ENCODE results near the gene DLGAP1.

- no peak for TF ChIP-seq POLR2A (IDR thresholded peaks at IDR 0.05; ENCODE audit: borderline replicate concordance, extremely low read depth, insufficient read depth, insufficient read length)
- no peak for TF ChIP-seq REST (IDR thresholded peaks at IDR 0.05; ENCODE audit: low read depth)
- TF ChIP-seq CTCF (IDR thresholded peaks at IDR 0.05 in 2 of 3, conservative IDR thresholded peaks at IDR 0.05 in 1 of 3; ENCODE audit: borderline replicate concordance in 1 of 3, insufficient read depth in 1 of 3, low read depth in 2 of 3, low read length in 2 of 3): no peak
These were observed 734.1 kb downstream of the DLGAP1 start for GRCh38 chr18:3720818-3721545.

All from HCT116 (cell line).